Central memory CD8-positive, alpha-beta T cell (primary cell): ENCODE results near the gene ZNF862.

Experiments used
- ATAC-seq: fragments of 150-1000 bp; cut with Tn5 transposase; replicated peaks from 2 replicates; pipeline ENCODE4 v1.10.0; 2022; ENCODE audit warnings: mild to moderate bottlenecking, moderate FRiP score, moderate number of reproducible peaks; ENCODE audit not compliant: poor library complexity, severe bottlenecking; ENCODE audit errors: extremely low read depth
- DNase-seq, 2 donors: peaks; one replicate each; pipeline ENCODE4 v3.0.0; 2021; ENCODE audit warnings: low spot score in 2 of 2
- H3K27ac Mint-ChIP-seq: one replicate; pipeline ENCODE4 v1.8.0; 2022; ENCODE audit warnings: low read depth, mild to moderate bottlenecking, moderate library complexity, mixed read lengths
- H3K27me3 Mint-ChIP-seq: one replicate; pipeline ENCODE4 v1.8.0; 2022; ENCODE audit warnings: mixed read lengths
- H3K36me3 Mint-ChIP-seq: one replicate; pipeline ENCODE4 v1.8.0; 2022; ENCODE audit warnings: mild to moderate bottlenecking, moderate library complexity, mixed read lengths; ENCODE audit not compliant: insufficient read depth
- H3K4me1 Mint-ChIP-seq: one replicate; pipeline ENCODE4 v1.8.0; 2022; ENCODE audit warnings: mixed read lengths
- H3K4me3 Mint-ChIP-seq: one replicate; pipeline ENCODE4 v1.8.0; 2022; ENCODE audit warnings: mild to moderate bottlenecking, moderate library complexity, mixed read lengths
- H3K9me3 Mint-ChIP-seq: one replicate; pipeline ENCODE4 v1.8.0; 2022; ENCODE audit warnings: mixed read lengths

Gene ZNF862

DNA sequence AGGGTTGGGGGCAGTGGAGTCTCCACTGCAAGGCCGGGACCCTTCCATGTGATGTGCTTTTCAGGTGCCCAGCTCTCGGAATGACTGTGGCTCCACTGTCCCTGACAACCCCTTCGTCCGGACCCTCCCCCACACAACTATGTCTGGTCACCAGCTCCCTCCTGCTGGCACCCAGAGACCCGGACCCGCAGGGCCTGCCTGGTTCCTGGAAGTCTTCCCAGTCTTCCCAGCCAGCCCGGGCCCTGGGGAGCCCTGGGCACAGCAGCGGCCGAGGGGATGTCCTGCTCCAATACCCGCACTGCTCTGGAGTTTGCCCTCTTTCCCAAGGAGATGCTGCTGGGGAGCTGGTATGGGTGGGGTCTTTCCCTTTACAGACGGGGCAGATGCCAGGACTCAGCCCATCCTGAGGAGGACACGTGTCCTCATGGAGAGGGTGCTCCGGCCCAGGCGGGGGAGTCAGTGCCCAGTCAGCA, 41.1 kb downstream of the ZNF862 start:
- DNase-seq (no peak), ATAC-seq (no peak)
- Mint-ChIP-seq H3K4me1 (peaks cover 42% of the 10 kb centered on the region), H3K4me3 (no peak overlapping the region), H3K27ac (no peak overlapping the region), H3K36me3 (peaks cover 25% of the 10 kb centered on the region), H3K27me3 (no peaks in the 10 kb centered on the region), H3K9me3 (no peaks in the 10 kb centered on the region)

DNA sequence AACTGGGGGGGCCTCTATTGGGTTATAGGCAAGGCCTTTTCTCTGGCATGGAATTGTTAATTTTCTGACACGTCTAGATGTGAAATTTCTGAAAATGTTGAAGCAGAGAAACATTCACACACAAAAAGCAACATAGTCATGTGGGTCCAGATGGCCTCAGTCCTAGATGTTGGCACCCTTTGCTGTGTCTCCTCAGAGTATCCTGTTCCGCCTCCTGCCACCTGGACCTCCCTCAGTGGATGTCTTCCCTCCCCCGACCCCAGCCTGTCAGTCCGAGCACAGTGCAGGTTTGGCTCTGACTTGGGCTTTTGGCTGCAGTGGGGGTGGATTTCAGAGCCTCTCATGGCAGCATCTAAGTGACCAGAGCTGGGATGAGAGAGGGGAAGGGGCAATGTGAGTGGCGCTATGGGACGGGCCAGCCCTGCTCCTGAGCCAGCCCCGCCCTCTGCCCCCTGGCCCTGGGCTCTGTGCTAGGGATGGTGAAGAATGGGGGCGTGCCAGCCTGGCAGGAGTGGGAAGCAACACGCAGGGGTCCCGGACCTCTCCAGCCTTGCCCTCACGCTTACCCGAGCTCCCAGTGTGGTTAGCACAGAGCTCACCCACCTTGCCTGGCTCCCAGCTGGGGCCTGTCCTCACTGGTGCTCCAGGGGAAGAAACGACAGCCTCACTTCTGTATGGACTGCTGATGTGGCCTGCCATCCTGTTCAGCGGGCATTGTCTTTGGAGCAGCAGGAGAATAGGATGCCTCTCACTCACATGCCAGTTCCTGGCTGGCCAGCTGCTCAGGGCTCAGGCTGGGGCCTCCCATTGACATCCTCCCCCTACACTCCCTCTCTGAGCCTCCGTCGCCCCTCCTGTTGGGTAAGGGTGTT, 41.8 kb downstream of the ZNF862 start:
- DNase-seq = no peak
- no peak overlapping the region for H3K4me3 Mint-ChIP-seq
- no peaks in the 10 kb centered on the region for H3K27me3 Mint-ChIP-seq
- no peaks in the 10 kb centered on the region for H3K9me3 Mint-ChIP-seq
- H3K27ac Mint-ChIP-seq = peak overlapping the region; percentile 68
- no peak for ATAC-seq
- H3K4me1 Mint-ChIP-seq = peaks cover 35% of the 10 kb centered on the region
- H3K36me3 Mint-ChIP-seq = peaks cover 23% of the 10 kb centered on the region

DNA sequence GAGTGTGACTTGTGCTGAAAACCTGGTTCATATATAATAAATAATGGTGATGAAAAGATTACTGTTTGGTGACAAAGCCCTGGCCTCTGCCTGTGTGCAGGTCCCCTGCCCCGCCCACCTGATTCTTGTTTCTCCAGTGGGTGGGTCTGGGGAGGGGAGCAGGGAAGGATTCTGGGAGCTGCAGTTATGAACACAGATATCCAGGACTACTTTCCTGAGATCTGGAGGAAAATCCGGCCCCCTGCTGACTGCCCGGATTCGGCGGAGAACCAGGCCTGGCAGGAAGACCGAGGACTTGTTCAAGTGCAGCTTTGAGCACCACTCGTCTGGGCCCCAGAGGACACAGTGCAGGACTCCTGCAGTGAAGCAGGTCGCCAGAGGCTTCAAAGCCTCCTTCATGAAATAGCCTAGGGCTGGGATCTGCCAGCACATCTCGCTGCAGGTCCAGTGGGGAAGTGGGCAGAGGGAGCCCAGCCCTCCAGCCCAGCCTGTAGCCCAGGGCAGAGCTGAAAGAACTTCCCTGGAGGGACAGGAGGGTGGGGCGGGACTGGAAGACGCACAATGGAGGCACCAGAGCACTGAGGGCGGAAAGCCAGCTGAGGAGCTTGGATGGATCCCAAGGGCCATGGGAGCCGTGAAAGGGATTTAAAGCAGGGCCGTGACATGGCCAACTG, 42.6 kb downstream of the ZNF862 start:
- Mint-ChIP-seq H3K4me1 (peaks cover 28% of the 10 kb centered on the region), H3K4me3 (no peak overlapping the region), H3K27ac (peak overlapping the region; percentile 68), H3K9me3 (no peaks in the 10 kb centered on the region), H3K27me3 (no peaks in the 10 kb centered on the region), H3K36me3 (peaks cover 17% of the 10 kb centered on the region)
- ATAC-seq = no peak
- no peak for DNase-seq

DNA sequence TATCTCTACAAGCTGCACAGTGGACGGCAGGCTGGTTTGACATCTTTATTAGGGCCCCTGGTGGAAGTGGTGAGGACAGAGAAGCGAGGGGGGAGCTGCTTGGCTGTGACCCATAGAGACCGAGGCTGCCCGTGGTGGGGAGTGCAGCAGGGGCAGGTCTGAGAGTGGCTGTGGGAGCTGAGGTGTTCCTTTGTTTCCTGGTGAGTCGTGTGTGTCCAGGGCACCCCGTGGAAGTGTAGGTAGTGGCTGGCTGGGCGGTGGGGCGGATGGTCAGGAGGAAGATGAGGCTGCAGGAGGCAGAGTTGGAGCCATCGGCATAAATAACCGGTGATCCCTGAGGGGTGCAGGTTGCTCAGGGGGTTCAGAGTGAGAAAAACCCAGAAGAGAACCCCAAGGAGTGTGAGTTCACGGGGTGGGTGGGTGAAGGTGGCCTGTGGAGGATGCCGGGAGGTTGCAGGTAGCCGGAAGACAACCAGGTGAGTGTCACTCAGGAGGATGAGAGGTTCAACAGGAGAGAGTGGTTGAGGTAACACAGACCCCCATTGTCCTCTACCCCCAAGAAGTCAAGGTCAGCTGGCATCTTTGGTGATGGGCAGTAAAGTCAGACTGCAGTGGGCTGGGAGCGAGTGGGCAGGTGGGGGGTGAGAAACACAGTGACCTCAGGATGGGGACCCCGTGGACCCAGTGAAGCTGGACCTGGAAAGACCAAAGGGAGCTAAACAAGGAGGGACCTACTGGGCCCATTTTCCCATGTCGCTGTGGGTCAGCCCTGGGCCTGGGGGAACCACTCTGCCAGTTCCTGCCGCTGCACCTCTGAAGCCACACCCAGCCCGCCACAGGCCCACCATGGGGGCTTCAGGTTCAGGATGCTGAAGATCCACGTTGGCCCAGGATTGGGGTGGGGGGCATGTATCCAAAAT, 43.4 kb downstream of the ZNF862 start:
- Mint-ChIP-seq H3K4me3 (no peak overlapping the region), H3K4me1 (peaks cover 26% of the 10 kb centered on the region), H3K36me3 (peaks cover 15% of the 10 kb centered on the region), H3K27me3 (no peaks in the 10 kb centered on the region), H3K9me3 (no peaks in the 10 kb centered on the region), H3K27ac (no peak overlapping the region)
- DNase-seq (no peak), ATAC-seq (no peak)

DNA sequence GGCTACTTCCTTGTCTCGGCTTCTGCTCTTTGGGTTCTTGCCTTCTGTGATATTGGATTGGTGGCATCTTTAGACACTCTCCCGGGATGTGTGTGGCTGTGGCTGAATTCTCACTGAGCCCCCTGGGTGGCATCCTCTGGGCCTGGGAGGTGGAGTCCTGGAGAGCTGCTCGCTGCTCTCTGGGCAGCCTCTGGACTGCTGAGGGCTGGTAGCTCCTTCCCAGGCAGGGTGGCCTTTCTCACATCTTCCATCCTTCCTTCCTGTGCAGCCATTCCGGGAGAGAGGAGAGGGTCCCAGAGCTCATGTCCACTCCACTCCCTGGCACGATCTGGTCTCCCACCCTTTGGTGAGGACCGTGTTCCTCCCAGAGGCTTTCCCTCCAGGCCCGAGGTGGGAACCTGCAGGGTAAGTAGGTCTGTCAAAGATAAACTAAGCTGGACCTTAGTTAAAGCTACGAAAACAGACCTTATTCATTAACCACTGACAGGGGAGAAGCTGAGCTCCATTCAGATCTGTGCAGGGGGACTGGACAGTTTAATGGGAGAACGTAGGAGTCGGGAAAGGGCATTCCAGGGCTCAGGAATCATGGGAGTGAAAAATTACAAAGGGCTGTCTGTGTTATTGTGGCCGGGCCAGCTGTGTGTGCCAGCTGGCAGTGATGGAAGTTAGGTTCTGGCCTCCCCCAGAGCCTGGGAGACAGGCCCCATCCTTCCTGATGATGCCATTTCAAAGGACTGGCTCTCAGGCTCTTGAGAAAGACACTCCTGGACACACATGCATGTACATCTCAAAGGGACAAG, 44.3 kb downstream of the ZNF862 start:
- no peak for ATAC-seq
- Mint-ChIP-seq H3K4me3 (no peak overlapping the region), H3K27ac (no peak overlapping the region), H3K27me3 (no peaks in the 10 kb centered on the region), H3K36me3 (peaks cover 14% of the 10 kb centered on the region), H3K9me3 (no peaks in the 10 kb centered on the region), H3K4me1 (peaks cover 26% of the 10 kb centered on the region)
- DNase-seq = no peak

DNA sequence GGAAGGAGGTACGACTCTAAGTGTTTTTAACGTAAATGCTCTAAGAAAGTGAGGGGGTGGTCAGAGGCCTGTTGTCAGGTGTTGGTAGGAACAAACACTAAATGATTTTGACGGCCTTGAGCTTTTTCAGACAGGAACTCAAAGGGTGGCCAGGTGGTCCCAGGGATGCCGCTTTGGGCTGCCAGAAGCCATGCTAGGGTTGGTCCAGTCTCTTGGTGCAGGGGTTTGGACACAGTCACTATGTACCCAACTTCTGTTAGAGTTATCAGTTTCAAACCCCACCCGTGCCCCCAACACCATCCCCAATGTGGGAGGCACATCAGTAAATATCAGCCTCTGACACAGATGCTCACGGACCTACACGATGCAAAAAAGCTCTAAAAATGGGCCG, 44.9 kb downstream of the ZNF862 start:
- no peak for DNase-seq
- H3K9me3 Mint-ChIP-seq = no peaks in the 10 kb centered on the region
- H3K4me3 Mint-ChIP-seq = no peak overlapping the region
- no peaks in the 10 kb centered on the region for H3K27me3 Mint-ChIP-seq
- H3K27ac Mint-ChIP-seq = no peak overlapping the region
- H3K36me3 Mint-ChIP-seq = peaks cover 8% of the 10 kb centered on the region
- no peak for ATAC-seq
- H3K4me1 Mint-ChIP-seq = peaks cover 29% of the 10 kb centered on the region

DNA sequence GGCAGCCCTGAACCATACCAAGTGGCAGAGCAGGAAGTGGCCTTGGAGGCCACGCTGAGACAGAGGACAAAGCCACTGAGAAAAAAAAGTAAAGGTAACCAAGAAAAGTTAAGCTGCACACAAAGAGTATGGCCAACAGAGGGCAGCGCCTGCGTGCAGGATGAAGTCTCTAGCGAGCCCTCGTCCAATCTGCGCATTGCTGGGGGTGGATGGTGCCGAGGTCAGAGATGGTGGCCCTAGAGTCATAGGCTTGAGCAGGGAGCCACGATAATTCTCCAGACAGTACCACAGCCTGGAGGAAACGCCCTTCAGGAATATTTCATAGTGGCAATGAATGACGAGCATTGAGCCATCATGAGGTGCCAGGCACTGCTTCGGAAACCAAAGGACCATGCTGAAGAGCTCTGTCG, 45.3 kb downstream of the ZNF862 start:
- H3K9me3 Mint-ChIP-seq = no peaks in the 10 kb centered on the region
- DNase-seq (no peak), ATAC-seq (peak; percentile 40)
- H3K36me3 Mint-ChIP-seq = peaks cover 7% of the 10 kb centered on the region
- no peak overlapping the region for H3K4me3 Mint-ChIP-seq
- H3K4me1 Mint-ChIP-seq = peaks cover 29% of the 10 kb centered on the region
- H3K27me3 Mint-ChIP-seq = no peaks in the 10 kb centered on the region
- no peak overlapping the region for H3K27ac Mint-ChIP-seq

DNA sequence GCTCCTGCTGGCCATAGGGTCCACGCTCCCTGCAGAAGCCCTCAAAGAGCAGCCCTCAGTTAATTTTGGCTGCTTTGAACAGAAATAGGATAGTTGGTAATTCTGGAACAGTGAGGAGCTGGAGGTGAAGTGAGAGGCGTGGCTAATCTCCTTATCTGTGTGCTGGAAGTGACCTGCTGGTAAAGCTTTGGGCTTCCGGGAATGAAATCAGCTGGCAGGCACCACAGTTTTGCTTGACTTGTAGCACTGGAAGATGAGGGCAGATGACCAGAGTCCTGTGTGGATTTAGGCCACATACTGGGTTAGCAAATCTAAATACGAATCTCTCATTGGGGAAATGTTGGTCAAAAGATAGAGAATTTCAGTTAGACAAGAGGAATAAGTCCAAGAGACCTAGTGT, 45.8 kb downstream of the ZNF862 start:
- Mint-ChIP-seq H3K27me3 (no peaks in the 10 kb centered on the region), H3K4me1 (peaks cover 29% of the 10 kb centered on the region), H3K36me3 (peaks cover 6% of the 10 kb centered on the region), H3K4me3 (no peak overlapping the region), H3K27ac (no peak overlapping the region), H3K9me3 (no peaks in the 10 kb centered on the region)
- no peak for ATAC-seq
- DNase-seq = no peak

DNA sequence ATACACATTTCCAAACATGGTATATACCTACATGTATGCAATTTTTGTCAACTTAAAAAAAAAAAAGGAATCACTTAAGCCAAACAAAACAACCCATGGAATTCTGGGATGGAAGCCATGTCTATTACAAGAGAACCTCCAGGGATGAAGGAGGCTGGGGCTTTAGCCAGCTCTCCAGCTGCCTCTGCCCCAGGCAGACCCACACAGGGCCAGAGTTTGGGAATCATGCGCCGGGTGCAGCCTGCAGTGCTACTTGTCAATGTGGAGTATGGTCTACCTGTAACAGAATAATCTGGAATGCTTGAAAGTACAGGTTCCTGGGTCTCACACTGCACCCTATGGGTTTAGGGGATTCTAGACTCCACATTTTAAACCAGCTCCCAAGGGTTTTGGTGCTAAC, 46.4 kb downstream of the ZNF862 start:
- ATAC-seq (no peak), DNase-seq (no peak)
- no peak overlapping the region for H3K4me3 Mint-ChIP-seq
- H3K4me1 Mint-ChIP-seq = peaks cover 29% of the 10 kb centered on the region
- peaks cover 4% of the 10 kb centered on the region for H3K36me3 Mint-ChIP-seq
- no peaks in the 10 kb centered on the region for H3K27me3 Mint-ChIP-seq
- H3K27ac Mint-ChIP-seq = no peak overlapping the region
- H3K9me3 Mint-ChIP-seq = no peaks in the 10 kb centered on the region

DNA sequence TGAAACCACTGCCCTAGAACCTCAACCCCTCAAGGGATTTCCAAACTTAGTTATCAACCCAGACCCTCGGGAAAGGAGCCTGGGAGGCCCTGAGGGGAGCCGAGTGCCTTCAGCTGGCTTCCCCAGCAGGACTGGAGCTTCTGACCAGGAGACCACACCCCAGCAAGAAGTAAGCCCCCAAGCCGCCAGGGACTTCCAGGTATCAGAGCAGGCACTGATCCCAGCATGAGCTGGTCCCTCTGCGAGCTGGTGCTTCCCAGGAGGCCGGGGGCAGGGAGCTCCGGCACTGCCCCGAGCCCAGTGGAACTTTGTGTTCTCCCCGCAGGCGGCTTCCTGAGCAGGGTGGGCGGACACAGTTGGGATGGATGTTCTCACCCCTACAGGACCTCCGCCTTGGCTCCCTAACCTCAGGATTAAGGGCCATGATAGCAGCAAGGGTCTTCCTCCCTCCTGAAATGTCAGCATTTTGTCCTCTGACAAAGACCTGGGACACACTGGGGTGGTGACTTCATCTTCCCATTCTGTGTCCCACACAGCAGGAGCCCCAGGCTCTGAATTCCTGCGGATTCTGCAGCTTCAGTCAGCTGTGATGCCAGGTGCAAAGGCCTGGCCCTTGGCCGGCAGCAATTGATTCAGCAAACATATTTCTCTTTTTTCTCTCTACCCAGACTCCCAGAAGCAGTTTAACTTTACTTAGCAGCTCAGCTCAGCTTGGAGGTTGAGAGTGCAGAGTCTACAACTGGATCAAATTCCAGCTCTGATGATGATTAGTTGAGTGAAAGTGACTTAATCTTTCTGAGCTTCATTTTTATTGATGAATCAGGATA, 47.2 kb downstream of the ZNF862 start:
- no peaks in the 10 kb centered on the region for H3K36me3 Mint-ChIP-seq
- no peaks in the 10 kb centered on the region for H3K9me3 Mint-ChIP-seq
- H3K27me3 Mint-ChIP-seq = no peaks in the 10 kb centered on the region
- H3K27ac Mint-ChIP-seq = no peak overlapping the region
- H3K4me1 Mint-ChIP-seq = peaks cover 29% of the 10 kb centered on the region
- no peak overlapping the region for H3K4me3 Mint-ChIP-seq
- ATAC-seq (no peak), DNase-seq (no peak)

DNA sequence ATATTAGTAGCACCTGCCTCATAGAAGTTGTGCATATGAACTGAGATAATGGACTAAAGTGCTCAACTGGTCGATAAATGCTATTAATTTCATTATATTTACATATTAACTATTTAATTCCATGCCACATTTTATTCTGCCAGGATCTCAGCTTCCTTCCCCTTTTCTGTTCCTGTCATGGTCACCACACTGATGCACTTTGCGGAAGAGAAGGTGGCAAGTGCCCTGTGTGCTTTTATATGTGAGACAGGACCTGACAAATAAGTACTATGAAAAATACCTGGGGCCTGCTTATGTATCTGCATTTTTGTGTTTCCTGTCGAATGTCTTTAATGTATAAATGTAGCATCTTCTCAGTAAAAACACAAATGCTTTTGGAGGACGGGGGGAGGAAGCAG, 47.8 kb downstream of the ZNF862 start:
- Mint-ChIP-seq H3K27me3 (no peaks in the 10 kb centered on the region), H3K27ac (no peak overlapping the region), H3K9me3 (no peaks in the 10 kb centered on the region), H3K4me3 (no peak overlapping the region), H3K36me3 (no peaks in the 10 kb centered on the region), H3K4me1 (peaks cover 29% of the 10 kb centered on the region)
- DNase-seq (no peak), ATAC-seq (no peak)
